Fibroblast of lung (primary cell): ENCODE data around the gene STXBP5L. TPM values are rescaled to one million over a fixed set of nuclear protein-coding genes. Genes with fewer than 3 reads are reported as not detected.

ENCODE experiments used
- DNase-seq, 2 donors: peaks; one replicate each; pipeline versions ENCODE4 v3.0.0 to v3.0.0-alpha.2; 2010; ENCODE audit warnings: low read depth in 2 of 2
- H2AFZ ChIP-seq: 2 replicates; pipeline ENCODE4 v1.5.1; 2012; ENCODE audit warnings: low read length, control low read depth, inconsistent platforms
- H3K27ac ChIP-seq: 2 replicates; pipeline ENCODE4 v1.5.1; 2011; ENCODE audit warnings: low read length, control low read depth; ENCODE audit not compliant: insufficient read depth
- H3K27me3 ChIP-seq: 2 replicates; pipeline ENCODE4 v1.5.1; 2011; ENCODE audit warnings: mild to moderate bottlenecking, low read length; ENCODE audit not compliant: control insufficient read depth, insufficient read depth
- H3K36me3 ChIP-seq: 2 replicates; pipeline ENCODE4 v1.5.1; 2011; ENCODE audit warnings: low read length; ENCODE audit not compliant: control insufficient read depth, insufficient read depth
- H3K4me1 ChIP-seq: 2 replicates; pipeline ENCODE4 v1.5.1; 2011; ENCODE audit warnings: low read length; ENCODE audit not compliant: control insufficient read depth, insufficient read depth; ENCODE audit errors: extremely low read depth
- H3K4me2 ChIP-seq: 2 replicates; pipeline ENCODE4 v1.5.1; 2011; ENCODE audit warnings: low read length, control low read depth; ENCODE audit not compliant: insufficient read depth; ENCODE audit errors: extremely low read depth
- H3K4me3 ChIP-seq, 4 experiments: fragments of 200-600 bp in 1 of 4; sonication (generic) in 1 of 4; replicated peaks in 1 of 4; 2 replicates each; pipeline ENCODE4 v1.5.1; 2011 to 2016; ENCODE audit warnings: low read length in 4 of 4, low read depth in 3 of 4, mild to moderate bottlenecking in 3 of 4, control low read depth in 2 of 4, inconsistent platforms in 1 of 4, mixed read lengths in 1 of 4; ENCODE audit not compliant: insufficient read depth in 1 of 4; ENCODE audit errors: control extremely low read depth in 1 of 4
- H3K79me2 ChIP-seq: 2 replicates; pipeline ENCODE4 v1.5.1; 2012; ENCODE audit warnings: mild to moderate bottlenecking, low read length, inconsistent platforms; ENCODE audit not compliant: control insufficient read depth, insufficient read depth
- H3K9ac ChIP-seq: 2 replicates; pipeline ENCODE4 v1.5.1; 2011; ENCODE audit warnings: mild to moderate bottlenecking, low read length, control low read depth; ENCODE audit not compliant: insufficient read depth
- H3K9me3 ChIP-seq: 2 replicates; pipeline ENCODE4 v1.5.1; 2012; ENCODE audit warnings: low read depth, low read length; ENCODE audit not compliant: control insufficient read depth, insufficient read depth
- H4K20me1 ChIP-seq: 2 replicates; pipeline ENCODE4 v1.5.1; 2011; ENCODE audit warnings: low read length; ENCODE audit not compliant: control insufficient read depth, insufficient read depth; ENCODE audit errors: extremely low read depth
- CTCF ChIP-seq, 2 donors: IDR thresholded peaks in 1 of 2; conservative IDR thresholded peaks in 1 of 2; 1 replicate in 1 of 2; 2 replicates in 1 of 2; pipeline ENCODE4 v1.5.1; 2011 to 2012; ENCODE audit warnings: low read length in 2 of 2, control low read depth in 1 of 2, inconsistent platforms in 1 of 2, low read depth in 1 of 2, mild to moderate bottlenecking in 1 of 2
- EZH2 ChIP-seq: IDR thresholded peaks from 2 replicates; pipeline ENCODE4 v1.5.1; 2012; ENCODE audit warnings: low read length, control low read depth, mild to moderate bottlenecking; ENCODE audit errors: missing control alignments
- polyA plus RNA-seq, 2 donors: library from polyadenylated mRNA; depleted of rRNA in 1 of 2; stranded (reverse) in 1 of 2; unstranded in 1 of 2; fragments of >200 nt; gene quantifications; 2 replicates each; pipeline ENCODE4 v1.2.1, GENCODE V29; 2011 to 2012; ENCODE audit warnings: missing spikeins in 1 of 2
- total RNA-seq: library from RNA; depleted of rRNA; stranded (reverse); fragments of >200 nt; gene quantifications from 2 replicates; pipeline ENCODE4 v1.2.1, GENCODE V29; 2014

The STXBP5L gene
- total and polyA plus RNA-seq, 2 donors (not counting 1 experiment from before 2014, with no cell fraction given): not detected

GRCh38 chr3:120931593-120931992 is 23.6 kb downstream of the STXBP5L start:
- Histone ChIP-seq H3K4me2 (no peak overlapping the region), H2AFZ (no peak overlapping the region), H3K9me3 (no peaks in the 10 kb centered on the region), H3K79me2 (no peaks in the 10 kb centered on the region), H3K27me3 (no peaks in the 10 kb centered on the region), H3K36me3 (no peaks in the 10 kb centered on the region), H3K27ac (no peak overlapping the region), H4K20me1 (no peaks in the 10 kb centered on the region), H3K4me3 (no peak overlapping the region), H3K9ac (no peak overlapping the region), H3K4me1 (no peaks in the 10 kb centered on the region)
- no peak for TF ChIP-seq EZH2
- TF ChIP-seq CTCF (conservative IDR thresholded peaks at IDR 0.05 in 1 of 2, IDR thresholded peaks at IDR 0.05 in 1 of 2; ENCODE audit: low read depth in 1 of 2, low read length in 2 of 2): no peak
- DNase-seq: peak in 1 of 2 donors; percentile 12

GRCh38 chr3:120956143-120956542 is 48.1 kb downstream of the STXBP5L start:
- H3K9me3 ChIP-seq: no peaks in the 10 kb centered on the region
- H3K27ac ChIP-seq: no peak overlapping the region
- no peak for TF ChIP-seq EZH2
- TF ChIP-seq CTCF (conservative IDR thresholded peaks at IDR 0.05 in 1 of 2, IDR thresholded peaks at IDR 0.05 in 1 of 2; ENCODE audit: low read depth in 1 of 2, low read length in 2 of 2): no peak

GRCh38 chr3:120982608-120983320 is 74.8 kb downstream of the STXBP5L start:
- no peaks in the 10 kb centered on the region for H4K20me1 ChIP-seq
- no peaks in the 10 kb centered on the region for H3K9me3 ChIP-seq

More at GRCh38 chr3:120956143-120956542, 48.1 kb downstream of the STXBP5L start:
- H3K79me2 ChIP-seq: no peaks in the 10 kb centered on the region
- no peaks in the 10 kb centered on the region for H3K36me3 ChIP-seq
- no peaks in the 10 kb centered on the region for H4K20me1 ChIP-seq
- H2AFZ ChIP-seq: no peak overlapping the region
- no peak overlapping the region for H3K4me2 ChIP-seq
- H3K27me3 ChIP-seq: no peaks in the 10 kb centered on the region
- no peaks in the 10 kb centered on the region for H3K4me1 ChIP-seq
- DNase-seq: no peak
- no peak overlapping the region for H3K9ac ChIP-seq
- H3K4me3 ChIP-seq: no peak overlapping the region

More at GRCh38 chr3:120982608-120983320, 74.8 kb downstream of the STXBP5L start:
- Histone ChIP-seq H3K79me2 (no peaks in the 10 kb centered on the region), H3K4me2 (no peak overlapping the region), H3K4me3 (no peak overlapping the region), H3K27me3 (no peaks in the 10 kb centered on the region), H2AFZ (no peak overlapping the region), H3K27ac (no peak overlapping the region), H3K36me3 (no peaks in the 10 kb centered on the region), H3K4me1 (no peaks in the 10 kb centered on the region), H3K9ac (no peak overlapping the region)
- no peak for TF ChIP-seq CTCF (conservative IDR thresholded peaks at IDR 0.05 in 1 of 2, IDR thresholded peaks at IDR 0.05 in 1 of 2; ENCODE audit: low read depth in 1 of 2, low read length in 2 of 2)
- TF ChIP-seq EZH2: no peak
- DNase-seq: no peak
